Measurements from ENCODE around the gene KDM7A.

DNA sequence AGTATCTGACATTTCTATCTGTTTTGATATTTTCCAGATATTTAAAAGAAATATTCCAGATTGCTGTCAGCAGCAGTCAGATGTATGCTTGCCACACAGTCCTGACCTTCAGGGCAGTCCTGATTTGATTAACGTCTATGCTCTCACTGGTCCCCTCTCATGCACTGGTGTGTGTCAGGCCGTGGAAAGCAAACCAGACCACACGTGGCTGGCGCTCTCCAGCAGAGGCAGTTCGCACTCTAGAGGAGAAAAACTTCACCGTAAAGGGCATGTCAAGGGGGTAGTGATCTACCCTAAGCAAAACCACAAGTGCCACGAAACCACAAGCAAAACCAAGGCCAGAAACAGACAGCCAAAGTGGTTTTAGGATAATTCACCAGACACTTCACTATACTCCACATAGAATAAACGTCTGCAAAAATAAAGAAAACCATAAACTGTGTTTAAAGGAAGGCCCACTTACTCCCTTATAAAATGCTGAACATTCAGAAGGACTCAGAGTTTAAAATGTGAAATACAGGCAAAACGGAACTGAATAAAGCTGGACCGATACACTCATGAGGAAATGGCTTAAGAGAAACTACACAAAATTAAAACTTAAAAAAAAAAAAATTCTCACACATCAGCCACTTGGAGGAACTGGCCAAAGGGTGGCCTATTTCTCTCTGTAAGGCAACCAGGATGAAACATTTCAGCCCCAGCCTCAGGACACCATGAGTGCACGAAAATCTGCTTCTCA, 140.4 kb downstream of the KDM7A start:
- TF ChIP-seq, protein P1, sequence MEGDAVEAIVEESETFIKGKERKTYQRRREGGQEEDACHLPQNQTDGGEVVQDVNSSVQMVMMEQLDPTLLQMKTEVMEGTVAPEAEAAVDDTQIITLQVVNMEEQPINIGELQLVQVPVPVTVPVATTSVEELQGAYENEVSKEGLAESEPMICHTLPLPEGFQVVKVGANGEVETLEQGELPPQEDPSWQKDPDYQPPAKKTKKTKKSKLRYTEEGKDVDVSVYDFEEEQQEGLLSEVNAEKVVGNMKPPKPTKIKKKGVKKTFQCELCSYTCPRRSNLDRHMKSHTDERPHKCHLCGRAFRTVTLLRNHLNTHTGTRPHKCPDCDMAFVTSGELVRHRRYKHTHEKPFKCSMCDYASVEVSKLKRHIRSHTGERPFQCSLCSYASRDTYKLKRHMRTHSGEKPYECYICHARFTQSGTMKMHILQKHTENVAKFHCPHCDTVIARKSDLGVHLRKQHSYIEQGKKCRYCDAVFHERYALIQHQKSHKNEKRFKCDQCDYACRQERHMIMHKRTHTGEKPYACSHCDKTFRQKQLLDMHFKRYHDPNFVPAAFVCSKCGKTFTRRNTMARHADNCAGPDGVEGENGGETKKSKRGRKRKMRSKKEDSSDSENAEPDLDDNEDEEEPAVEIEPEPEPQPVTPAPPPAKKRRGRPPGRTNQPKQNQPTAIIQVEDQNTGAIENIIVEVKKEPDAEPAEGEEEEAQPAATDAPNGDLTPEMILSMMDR (IDR thresholded peaks at IDR 0.05), result no peak
- no peak for TF ChIP-seq POLR2A (IDR thresholded peaks at IDR 0.05)

All from ovary (tissue), 3 donors.